ENCODE results near the gene NR6A1. TPM values are rescaled to one million over a fixed set of nuclear protein-coding genes. Genes with fewer than 3 reads are reported as not detected.

NR6A1 gene
- total and polyA plus RNA-seq, 4 experiments from 2014 or later: 0.06 TPM; not detected in 3

DNA sequence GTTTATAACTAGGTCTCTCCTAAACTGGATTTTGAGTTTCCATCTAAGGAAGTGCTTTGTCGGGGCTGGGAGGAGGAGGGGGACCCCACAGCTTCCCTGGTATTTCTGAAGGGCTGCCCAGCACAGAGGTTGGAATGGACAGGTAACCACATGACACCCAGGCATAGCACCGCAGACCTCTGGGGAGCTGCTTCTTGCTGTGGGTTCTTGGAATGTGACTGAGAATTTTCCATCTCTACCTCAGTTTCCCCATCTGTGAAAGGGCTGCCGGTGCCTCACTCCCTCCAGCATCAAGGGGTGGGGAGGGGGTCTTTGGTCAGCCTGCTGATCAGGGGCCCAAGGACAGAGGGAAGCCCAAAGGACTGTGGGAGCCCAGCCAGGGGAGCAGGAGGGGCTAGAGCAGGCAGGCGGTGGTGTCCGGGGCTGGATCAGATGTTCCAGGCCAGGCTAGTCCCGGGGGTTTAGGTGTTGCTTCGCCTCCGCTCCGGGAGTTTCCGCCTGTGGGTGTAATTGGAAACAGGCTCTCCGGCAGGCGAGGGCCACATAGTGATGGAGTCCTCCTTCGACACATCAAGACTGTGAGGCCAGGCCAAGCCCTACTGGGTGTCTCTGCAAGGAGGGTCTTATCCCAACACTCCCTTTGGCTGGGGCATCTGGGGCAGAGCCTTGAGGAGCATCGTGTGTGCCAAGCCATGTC lies 9.1 kb upstream of the NR6A1 start:
- H3K36me3 ChIP-seq (ENCODE audit: insufficient read depth, low read length): no peaks in the 10 kb centered on the region
- intact Hi-C loops (cut with micrococcal nuclease): no loop called here
- no peak overlapping the region for H3K4me3 Mint-ChIP-seq
- ChIA-PET POLR2A (ENCODE audit: partially characterized antibody) (interaction anchor here (1.1 kb wide), 1 partner anchor 80 kb away, joined by 4 read pairs; no protein-coding TSS in a partner anchor), CTCF (ENCODE audit: partially characterized antibody) (interaction anchor here (1.0 to 12.2 kb wide), 3 partner anchors 8 to 74 kb away, joined by 3 to 230 read pairs (median 3); partner anchors contain the start of genes NR6A1 and WDR38)
- no peaks in the 10 kb centered on the region for H3K9me3 ChIP-seq (ENCODE audit: control insufficient read depth in 1 of 2, low read length in 2 of 2)
- no peak for DNase-seq
- no peaks in the 10 kb centered on the region for H3K36me3 Mint-ChIP-seq
- no peak overlapping the region for H3K4me3 ChIP-seq (ENCODE audit: low read length in 2 of 2)
- peaks cover 4 to 13% (median 5%) of the 10 kb centered on the region in 4 donors for H3K4me1 Mint-ChIP-seq
- peaks cover 7% of the 10 kb centered on the region for H3K4me1 ChIP-seq (ENCODE audit: insufficient read depth, low read length)
- no peak overlapping the region for H3K27ac Mint-ChIP-seq
- peaks cover 14% of the 10 kb centered on the region for H3K27me3 ChIP-seq (ENCODE audit: insufficient read depth, low read length)
- H3K27me3 Mint-ChIP-seq: peaks cover 12 to 16% of the 10 kb centered on the region in 2 donors
- H3K27ac ChIP-seq (ENCODE audit: low read depth, low read length): no peak overlapping the region
- peaks cover 0 to 3% (median 0%) of the 10 kb centered on the region in 8 donors for H3K9me3 Mint-ChIP-seq

DNA sequence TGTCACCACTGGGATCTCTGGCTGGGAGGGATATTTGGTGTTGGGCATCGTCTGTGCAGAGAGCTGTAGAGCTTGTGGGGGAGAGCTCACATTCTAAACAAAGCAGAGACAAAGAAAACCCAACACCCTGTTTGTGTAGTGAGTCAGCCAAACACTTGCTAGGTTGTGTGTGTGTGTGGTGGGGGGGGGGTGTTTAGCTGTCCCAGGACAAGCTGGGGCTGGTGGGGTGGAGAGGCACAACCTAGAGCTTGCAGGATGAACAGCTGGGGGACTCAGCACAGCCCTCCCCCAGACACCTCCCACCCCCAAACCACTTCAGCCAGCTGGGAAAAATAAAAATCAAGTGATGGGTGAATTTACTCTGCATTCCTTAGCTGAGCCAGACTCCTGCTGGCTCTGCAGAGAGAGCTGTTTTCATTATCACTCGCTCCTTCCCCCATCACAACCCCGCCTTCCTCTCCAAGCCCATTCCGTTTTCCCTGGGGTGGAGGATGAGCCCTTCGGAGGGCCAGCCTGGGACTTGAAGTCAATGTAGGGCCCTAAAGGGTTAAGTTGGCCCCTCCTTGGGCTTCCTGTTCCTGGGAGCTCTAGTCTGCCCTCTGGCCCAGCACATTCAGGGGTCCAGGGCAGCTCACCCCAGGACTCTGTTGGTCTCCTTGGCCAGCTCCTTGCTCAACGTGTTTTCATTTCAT lies 8.4 kb upstream of the NR6A1 start:
- no peak overlapping the region for H3K27ac ChIP-seq (ENCODE audit: low read depth, low read length)
- Mint-ChIP-seq H3K9me3 (peaks cover 0 to 3% (median 0%) of the 10 kb centered on the region in 8 donors), H3K27ac (no peak overlapping the region), H3K4me1 (peaks cover 4 to 13% (median 7%) of the 10 kb centered on the region in 4 donors), H3K36me3 (no peaks in the 10 kb centered on the region), H3K4me3 (peak overlapping the region in 1 of 8 donors; percentile 13), H3K27me3 (peaks cover 15 to 19% of the 10 kb centered on the region in 2 donors)
- H3K36me3 ChIP-seq (ENCODE audit: insufficient read depth, low read length): no peaks in the 10 kb centered on the region
- no peaks in the 10 kb centered on the region for H3K9me3 ChIP-seq (ENCODE audit: control insufficient read depth in 1 of 2, low read length in 2 of 2)
- no peak for DNase-seq
- CTCF ChIA-PET (ENCODE audit: partially characterized antibody): interaction anchor here (1.1 to 12.2 kb wide), 2 partner anchors 8 to 75 kb away, joined by 3 to 230 read pairs; partner anchors contain the start of genes NR6A1 and WDR38
- intact Hi-C loops (cut with micrococcal nuclease): no loop called here
- H3K27me3 ChIP-seq (ENCODE audit: insufficient read depth, low read length): peaks cover 14% of the 10 kb centered on the region
- POLR2A ChIA-PET (ENCODE audit: partially characterized antibody): interaction anchor here (1.1 kb wide), 1 partner anchor 81 kb away, joined by 4 read pairs; no protein-coding TSS in a partner anchor
- no peak overlapping the region for H3K4me3 ChIP-seq (ENCODE audit: low read length in 2 of 2)
- peaks cover 7% of the 10 kb centered on the region for H3K4me1 ChIP-seq (ENCODE audit: insufficient read depth, low read length)

DNA sequence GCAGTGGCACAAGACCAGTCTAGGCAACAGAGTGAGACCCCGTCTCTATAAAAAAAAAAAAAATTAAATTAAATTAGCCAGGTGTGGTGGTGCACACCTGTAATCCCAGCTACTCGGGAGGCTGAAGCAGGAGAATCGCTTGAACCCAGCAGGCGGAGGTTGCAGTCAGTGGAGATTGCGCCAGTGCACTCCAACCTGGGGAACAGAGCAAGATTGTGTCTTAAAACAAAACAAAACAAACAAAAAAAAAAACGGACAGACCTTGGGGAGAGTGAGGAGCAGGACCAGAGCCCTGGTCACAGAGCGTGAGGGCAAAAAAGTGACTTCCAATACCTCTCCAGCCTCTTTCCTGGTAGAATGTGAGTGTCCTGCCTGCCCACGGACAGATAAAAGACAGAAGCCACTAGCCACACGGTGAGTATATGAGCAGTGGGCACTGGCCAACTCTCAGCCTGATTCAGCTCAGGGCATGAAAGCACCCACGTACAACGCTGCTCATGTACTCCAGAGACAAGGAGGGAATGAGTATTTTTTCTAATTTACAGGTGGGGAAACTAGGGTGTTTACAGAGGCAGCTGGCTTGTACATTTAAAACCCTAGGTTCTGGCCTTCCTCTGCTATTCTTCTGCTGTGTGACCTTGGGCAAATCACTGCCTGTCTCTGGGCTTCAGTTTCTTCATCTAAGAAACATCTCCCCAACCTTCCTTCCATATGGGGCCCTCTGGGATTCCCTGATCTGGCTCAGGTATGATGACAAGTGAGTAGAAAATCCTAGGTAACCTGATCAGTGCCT lies 7.7 kb upstream of the NR6A1 start:
- Mint-ChIP-seq H3K4me1 (peaks cover 4 to 17% (median 11%) of the 10 kb centered on the region in 4 donors), H3K27ac (no peak overlapping the region), H3K27me3 (peaks cover 18 to 25% of the 10 kb centered on the region in 2 donors), H3K4me3 (peak overlapping the region in 2 of 8 donors; percentile 37 to 39), H3K9me3 (peaks cover 0 to 3% (median 0%) of the 10 kb centered on the region in 8 donors), H3K36me3 (no peaks in the 10 kb centered on the region)
- ChIA-PET CTCF (ENCODE audit: partially characterized antibody) (interaction anchor here (1.1 to 12.2 kb wide), 2 partner anchors 8 to 76 kb away, joined by 3 to 230 read pairs; partner anchors contain the start of genes NR6A1 and WDR38), POLR2A (ENCODE audit: partially characterized antibody) (interaction anchor here (1.1 kb wide), 1 partner anchor 82 kb away, joined by 4 read pairs; no protein-coding TSS in a partner anchor)
- DNase-seq: no peak
- intact Hi-C loops (cut with micrococcal nuclease): no loop called here
- peaks cover 14% of the 10 kb centered on the region for H3K27me3 ChIP-seq (ENCODE audit: insufficient read depth, low read length)
- no peak overlapping the region for H3K4me3 ChIP-seq (ENCODE audit: low read length in 2 of 2)
- peaks cover 7% of the 10 kb centered on the region for H3K4me1 ChIP-seq (ENCODE audit: insufficient read depth, low read length)
- H3K36me3 ChIP-seq (ENCODE audit: insufficient read depth, low read length): no peaks in the 10 kb centered on the region
- no peaks in the 10 kb centered on the region for H3K9me3 ChIP-seq (ENCODE audit: control insufficient read depth in 1 of 2, low read length in 2 of 2)
- no peak overlapping the region for H3K27ac ChIP-seq (ENCODE audit: low read depth, low read length)

DNA sequence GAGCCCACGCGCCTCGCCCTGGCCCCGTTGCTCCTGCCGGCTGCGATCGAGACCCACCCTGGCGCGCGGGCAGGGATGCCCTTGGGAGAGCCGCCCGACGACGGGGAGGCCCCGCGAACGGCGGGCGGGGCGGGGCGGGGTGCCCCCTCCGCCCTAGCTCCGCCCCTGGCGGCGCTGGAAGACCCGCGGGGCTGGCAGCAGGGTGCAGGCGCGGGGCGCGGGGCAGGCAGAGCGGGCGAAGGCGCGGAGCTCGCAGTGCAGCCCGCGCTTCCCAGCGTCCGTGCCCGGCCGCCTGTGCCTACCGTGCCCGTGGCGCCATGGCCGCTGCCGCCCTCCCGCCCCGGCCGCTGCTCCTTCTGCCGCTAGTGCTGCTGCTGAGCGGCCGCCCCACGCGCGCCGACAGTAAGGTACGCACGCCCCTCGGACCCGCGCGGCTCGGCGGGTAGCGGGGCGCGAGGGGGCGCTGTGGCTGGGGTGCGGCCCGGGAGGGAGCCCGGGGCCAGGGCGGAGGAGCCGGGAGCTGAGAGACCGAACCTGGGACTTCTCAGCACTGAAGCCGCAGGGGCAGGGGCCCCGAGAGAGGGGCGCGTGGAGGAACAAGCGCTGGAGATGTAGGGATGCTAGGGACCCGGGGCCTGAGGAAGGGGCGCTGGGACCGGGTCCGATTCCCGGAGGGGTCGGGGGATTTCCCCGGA lies 6.0 kb upstream of the NR6A1 start, which contains the start of gene OLFML2A:
TSS of gene OLFML2A (plus strand) at position 180 of the 695 bp plus-strand sequence. CDS start at position 318, 138 bp downstream.
- Histone ChIP-seq H3K9me3 (ENCODE audit: control insufficient read depth in 1 of 2, low read length in 2 of 2) (no peaks in the 10 kb centered on the region), H3K36me3 (ENCODE audit: insufficient read depth, low read length) (no peaks in the 10 kb centered on the region), H3K4me3 (ENCODE audit: low read length in 2 of 2) (peak within 1 kb of the TSS in 1 of 2 donors; percentile 24), H3K27me3 (ENCODE audit: insufficient read depth, low read length) (peaks cover 20% of the 10 kb centered on the region), H3K4me1 (ENCODE audit: insufficient read depth, low read length) (peaks cover 11% of the 10 kb centered on the region), H3K27ac (ENCODE audit: low read depth, low read length) (no peak within 1 kb of the TSS)
- POLR2A ChIA-PET (ENCODE audit: partially characterized antibody): interaction anchor here (1.3 kb wide), 1 partner anchor 76 kb away, joined by 5 read pairs; the partner anchor contains the start of gene WDR38
- H3K27me3 Mint-ChIP-seq: peaks cover 22 to 30% of the 10 kb centered on the region in 2 donors
- CTCF ChIA-PET (ENCODE audit: partially characterized antibody): interaction anchor here (0.8 to 12.2 kb wide), 5 partner anchors 15 to 542 kb away, joined by 3 to 230 read pairs (median 4); partner anchors contain the start of gene WDR38
- H3K4me1 Mint-ChIP-seq: peaks cover 9 to 29% (median 18%) of the 10 kb centered on the region in 4 donors
- H3K9me3 Mint-ChIP-seq: peaks cover 0 to 3% (median 0%) of the 10 kb centered on the region in 8 donors
- peak within 1 kb of the TSS in 2 of 7 donors; percentile 48 to 66 for H3K27ac Mint-ChIP-seq
- no peaks in the 10 kb centered on the region for H3K36me3 Mint-ChIP-seq
- peak in 2 of 5 donors; percentile 11 for DNase-seq
- intact Hi-C loops (cut with micrococcal nuclease): no loop called here
- H3K4me3 Mint-ChIP-seq: peak within 1 kb of the TSS; percentile 61 to 81 (median 72)

DNA sequence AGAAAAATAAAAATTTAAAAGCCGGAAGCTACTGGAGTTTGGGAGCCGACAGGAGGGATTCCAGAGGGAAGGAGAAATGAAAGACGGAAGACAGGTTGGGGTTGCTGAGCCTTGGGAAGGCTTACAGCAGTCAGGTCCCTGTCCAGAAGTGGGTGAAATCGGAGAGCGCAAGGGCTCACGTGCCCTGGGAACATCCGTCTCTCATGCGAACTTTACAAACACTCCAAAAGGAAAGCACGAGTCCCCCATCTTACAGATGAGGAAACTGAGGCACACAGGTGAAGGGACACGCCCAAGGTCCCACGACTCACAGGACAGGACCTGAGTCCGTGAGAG lies 5.5 kb upstream of the NR6A1 start:
- H3K4me1 Mint-ChIP-seq: peaks cover 9 to 33% (median 21%) of the 10 kb centered on the region in 4 donors
- H3K9me3 Mint-ChIP-seq: peaks cover 0 to 3% (median 0%) of the 10 kb centered on the region in 8 donors
- H3K36me3 Mint-ChIP-seq: peaks cover 0 to under 1% of the 10 kb centered on the region in 2 donors
- ChIA-PET CTCF (ENCODE audit: partially characterized antibody) (interaction anchor here (1.0 to 12.2 kb wide), 4 partner anchors 14 to 543 kb away, joined by 3 to 230 read pairs (median 4); partner anchors contain the start of gene WDR38), POLR2A (ENCODE audit: partially characterized antibody) (interaction anchor here (1.3 kb wide), 1 partner anchor 77 kb away, joined by 5 read pairs; the partner anchor contains the start of gene WDR38)
- Histone ChIP-seq H3K4me1 (ENCODE audit: insufficient read depth, low read length) (peaks cover 16% of the 10 kb centered on the region), H3K27me3 (ENCODE audit: insufficient read depth, low read length) (peaks cover 20% of the 10 kb centered on the region), H3K36me3 (ENCODE audit: insufficient read depth, low read length) (no peaks in the 10 kb centered on the region), H3K27ac (ENCODE audit: low read depth, low read length) (no peak overlapping the region), H3K9me3 (ENCODE audit: control insufficient read depth in 1 of 2, low read length in 2 of 2) (no peaks in the 10 kb centered on the region), H3K4me3 (ENCODE audit: low read length in 2 of 2) (no peak overlapping the region)
- intact Hi-C loops (cut with micrococcal nuclease): no loop called here
- peaks cover 22 to 30% of the 10 kb centered on the region in 2 donors for H3K27me3 Mint-ChIP-seq
- H3K27ac Mint-ChIP-seq: peak overlapping the region in 1 of 7 donors; percentile 66
- no peak for DNase-seq
- H3K4me3 Mint-ChIP-seq: peak overlapping the region; percentile 61 to 81 (median 69)
